ENCODE data around the gene PRRC2A. TPM values are rescaled to one million over a fixed set of nuclear protein-coding genes. Genes with fewer than 3 reads are reported as not detected.

PRRC2A gene
- total RNA-seq, 1 experiment from 2014 or later: 383 TPM

GRCh38 chr6:31633447-31633846 lies 12.9 kb downstream of the PRRC2A start:
- no peaks in the 10 kb centered on the region for H3K79me1 ChIP-seq (ENCODE audit: insufficient read depth, low read depth, low read length, poor library complexity, severe bottlenecking)
- no peak overlapping the region for H4K5ac ChIP-seq (ENCODE audit: insufficient read length, low read depth, low read length)
- no peak overlapping the region for H2AK5ac ChIP-seq (ENCODE audit: insufficient read length, low read length)
- H2AFZ ChIP-seq (ENCODE audit: low read length): no peak overlapping the region
- no peaks in the 10 kb centered on the region for H3K4me1 ChIP-seq (ENCODE audit: insufficient read depth, low read length)
- peaks cover 2% of the 10 kb centered on the region for H4K20me1 ChIP-seq (ENCODE audit: control insufficient read depth, insufficient read depth, insufficient read length)
- DNase-seq: no peak
- H3K23me2 ChIP-seq (ENCODE audit: insufficient read length, low read depth, low read length, poor library complexity, severe bottlenecking): no peaks in the 10 kb centered on the region
- H2BK12ac ChIP-seq (ENCODE audit: insufficient read length, low read depth, low read length): no peak overlapping the region
- H3K4ac ChIP-seq (ENCODE audit: low read depth, low read length): no peak overlapping the region
- H3K9me3 ChIP-seq (ENCODE audit: control insufficient read depth, low read depth, low read length): no peaks in the 10 kb centered on the region
- H3K4me2 ChIP-seq (ENCODE audit: insufficient read depth, insufficient read length, low read length): no peak overlapping the region
- H3K56ac ChIP-seq (ENCODE audit: insufficient read length, low read depth, low read length): no peak overlapping the region
- H2BK120ac ChIP-seq (ENCODE audit: low read depth, low read length, poor library complexity, severe bottlenecking): no peak overlapping the region
- WGBS (ENCODE audit: extremely low coverage, insufficient read length, low lambda C conversion rate): no CpG with 5 or more reads among the region's 7 CpGs
- no peak overlapping the region for H4K91ac ChIP-seq (ENCODE audit: insufficient read length, low read depth, low read length)
- no peak overlapping the region for H2BK20ac ChIP-seq (ENCODE audit: low read depth, low read length, poor library complexity, severe bottlenecking)
- H2BK15ac ChIP-seq (ENCODE audit: low read depth, low read length): no peak overlapping the region
- no peak overlapping the region for H3K9ac ChIP-seq (ENCODE audit: extremely low read depth, insufficient read length, low read length)
- no peak overlapping the region for H4K8ac ChIP-seq (replicated peaks; ENCODE audit: insufficient read length, low read depth, low read length)
- Mint-ChIP-seq H3K4me3 (no peak overlapping the region; a peak in 1 of 5 replicates), H3K27me3 (ENCODE audit: low read depth) (no peaks in the 10 kb centered on the region), H3K4me1 (0 out of 4 replicates have a peak, but pooled peaks cover 0 to 3% of the 10 kb centered on the region in 2 experiments), H3K36me3 (ENCODE audit: insufficient read depth in 1 of 3, low read depth in 3 of 3) (peaks cover 71 to 98% (median 95%) of the 10 kb centered on the region in 3 experiments), H3K9me3 (no peaks in the 10 kb centered on the region), H3K27ac (peak overlapping the region in 1 of 3 experiments; percentile 93; a peak in 1 of 7 replicates)
- no peak overlapping the region for H3K23ac ChIP-seq (ENCODE audit: insufficient read length, low read depth, low read length)
- H3K18ac ChIP-seq (ENCODE audit: insufficient read length, low read depth, low read length): no peak overlapping the region
- no peak overlapping the region for H3K14ac ChIP-seq (ENCODE audit: insufficient read depth, low read length)
- H3T11ph ChIP-seq (ENCODE audit: low read length): no peak overlapping the region
- H3K79me2 ChIP-seq (ENCODE audit: insufficient read depth, low read length): no peaks in the 10 kb centered on the region
- H2BK5ac ChIP-seq (ENCODE audit: insufficient read length, low read length): no peak overlapping the region
- TF ChIP-seq CTCF (conservative IDR thresholded peaks at IDR 0.05): no peak
- no peaks in the 10 kb centered on the region for H3K27me3 ChIP-seq (ENCODE audit: insufficient read depth, low read length)
- no peak overlapping the region for H3K27ac ChIP-seq (ENCODE audit: insufficient read length, low read depth, low read length)

All from H9 (cell line).